Suprapubic skin (tissue), 4 donors: Measurements from ENCODE around the gene HS3ST6. TPM values are rescaled to one million over a fixed set of nuclear protein-coding genes. Genes with fewer than 3 reads are reported as not detected.
"Not testable (repeated sequence)": the region's sequence is repeated elsewhere in the genome, so short reads cannot be mapped to it uniquely, and the experiment has no call there.

Experiments
- DNase-seq, 2 donors: peaks; one replicate each; pipeline ENCODE4 v3.0.0-alpha.2; 2019; ENCODE audit warnings: low spot score in 2 of 2
- H3K27ac ChIP-seq: fragments of 200-600 bp; sonication (generic); one replicate; pipeline ENCODE4 v1.5.1; 2019
- H3K27me3 ChIP-seq: fragments of 200-600 bp; sonication (generic); one replicate; pipeline ENCODE4 v1.5.1; 2019
- H3K36me3 ChIP-seq: fragments of 200-600 bp; sonication (generic); one replicate; pipeline ENCODE4 v1.5.1; 2019
- H3K4me1 ChIP-seq: fragments of 200-600 bp; sonication (generic); one replicate; pipeline ENCODE4 v1.5.1; 2019
- H3K4me3 ChIP-seq: fragments of 200-600 bp; sonication (generic); one replicate; pipeline ENCODE4 v1.5.1; 2019; ENCODE audit warnings: mild to moderate bottlenecking
- H3K9me3 ChIP-seq: fragments of 200-600 bp; sonication (generic); one replicate; pipeline ENCODE4 v1.5.1; 2019
- CTCF ChIP-seq, 2 donors: fragments of 200-600 bp in 1 of 2; fragments of 450-650 bp in 1 of 2; sonication (generic) in 1 of 2; IDR thresholded peaks; one replicate each; pipeline ENCODE4 v1.5.1; 2016 to 2019; ENCODE audit warnings: antibody characterized with exemption in 2 of 2, mild to moderate bottlenecking in 1 of 2, moderate library complexity in 1 of 2
- EP300 ChIP-seq: sonication (generic); formaldehyde crosslinking; IDR thresholded peaks from one replicate; pipeline ENCODE4 v1.6.1; 2017; ENCODE audit warnings: antibody characterized with exemption
- POLR2A ChIP-seq, 2 donors: fragments of 450-650 bp; IDR thresholded peaks; one replicate each; pipeline ENCODE4 v1.6.1; 2017; ENCODE audit warnings: antibody characterized with exemption in 2 of 2, mild to moderate bottlenecking in 2 of 2, moderate library complexity in 2 of 2
- POLR2AphosphoS5 ChIP-seq, 3 donors: sonication (generic); formaldehyde crosslinking; IDR thresholded peaks; one replicate each; pipeline ENCODE4 v1.6.1; 2017; ENCODE audit warnings: antibody characterized with exemption in 3 of 3
- WGBS: methylation state at CpG from one replicate; pipeline ENCODE4 v1.1.5; 2018; 5-methylcytosine and 5-hydroxymethylcytosine counted together
- total RNA-seq, 4 donors: library from RNA; depleted of rRNA; stranded (reverse); fragments of >200 nt; gene quantifications; one replicate each; pipeline ENCODE4 v1.1.0, GENCODE V29; 2016

HS3ST6 gene
- total RNA-seq, 4 donors from 2014 or later = 28.5 to 76.7 (median 58.5) TPM

- H3K4me3 ChIP-seq = no peak overlapping the region
- 67% methylated on average over 16 of the region's 16 CpGs for WGBS
- H3K36me3 ChIP-seq = no peaks in the 10 kb centered on the region
- DNase-seq = no peak
- peaks cover 18% of the 10 kb centered on the region for H3K27me3 ChIP-seq
- TF ChIP-seq EP300 = no peak
- TF ChIP-seq POLR2AphosphoS5 (IDR thresholded peaks at IDR 0.05) = no peak
- TF ChIP-seq POLR2A (IDR thresholded peaks at IDR 0.05) = no peak
- no peak for TF ChIP-seq CTCF (IDR thresholded peaks at IDR 0.05)
- peaks cover 16% of the 10 kb centered on the region for H3K4me1 ChIP-seq
- no peaks in the 10 kb centered on the region for H3K9me3 ChIP-seq
- no peak overlapping the region for H3K27ac ChIP-seq
These were observed 18.4 kb downstream of the HS3ST6 start for GRCh38 chr16:1899641-1900451.

GRCh38 chr16:1897692-1898091 is 20.5 kb downstream of the HS3ST6 start:
- not testable (repeated sequence) for H3K9me3 ChIP-seq, H3K27ac ChIP-seq, DNase-seq, H3K4me3 ChIP-seq, H3K36me3 ChIP-seq
- 78% methylated on average over 2 of the region's 2 CpGs for whole genome bisulfite sequencing
- Histone ChIP-seq H3K27me3 (peaks cover 11% of the 10 kb centered on the region), H3K4me1 (peaks cover 26% of the 10 kb centered on the region)

GRCh38 chr16:1895949-1896675 is 22.1 kb downstream of the HS3ST6 start:
- Histone ChIP-seq H3K36me3 (no peaks in the 10 kb centered on the region), H3K4me1 (peaks cover 29% of the 10 kb centered on the region), H3K4me3 (no peak overlapping the region), H3K9me3 (no peaks in the 10 kb centered on the region), H3K27ac (peak overlapping the region; percentile 61), H3K27me3 (peaks cover 11% of the 10 kb centered on the region)
- WGBS = 78% methylated on average over 18 of the region's 27 CpGs
- no peak for DNase-seq
- TF ChIP-seq POLR2A (IDR thresholded peaks at IDR 0.05) = no peak
- TF ChIP-seq EP300 = no peak
- TF ChIP-seq CTCF (IDR thresholded peaks at IDR 0.05) = no peak
- TF ChIP-seq POLR2AphosphoS5 (IDR thresholded peaks at IDR 0.05) = no peak

GRCh38 chr16:1895068-1895467 is 23.1 kb downstream of the HS3ST6 start:
- Histone ChIP-seq H3K27ac (peak overlapping the region; percentile 44), H3K27me3 (peaks cover 11% of the 10 kb centered on the region), H3K4me3 (no peak overlapping the region), H3K36me3 (no peaks in the 10 kb centered on the region), H3K4me1 (peaks cover 26% of the 10 kb centered on the region), H3K9me3 (no peaks in the 10 kb centered on the region)
- no peak for TF ChIP-seq POLR2AphosphoS5 (IDR thresholded peaks at IDR 0.05)
- no peak for TF ChIP-seq EP300
- TF ChIP-seq CTCF (IDR thresholded peaks at IDR 0.05) = no peak
- TF ChIP-seq POLR2A (IDR thresholded peaks at IDR 0.05) = no peak
- WGBS = 88% methylated on average over 4 of the region's 5 CpGs
- no peak for DNase-seq

GRCh38 chr16:1890708-1891050 is 27.5 kb downstream of the HS3ST6 start:
- no peaks in the 10 kb centered on the region for H3K36me3 ChIP-seq
- H3K4me3 ChIP-seq = no peak overlapping the region
- H3K27me3 ChIP-seq = no peaks in the 10 kb centered on the region
- DNase-seq = no peak
- no peak overlapping the region for H3K27ac ChIP-seq
- no peaks in the 10 kb centered on the region for H3K9me3 ChIP-seq
- 10% methylated on average over 4 of the region's 4 CpGs for WGBS
- TF ChIP-seq CTCF (IDR thresholded peaks at IDR 0.05) (no peak), POLR2A (IDR thresholded peaks at IDR 0.05) (no peak), EP300 (no peak), POLR2AphosphoS5 (IDR thresholded peaks at IDR 0.05) (no peak)
- peaks cover 17% of the 10 kb centered on the region for H3K4me1 ChIP-seq
